KMS-11 (cell line): ENCODE results near the gene METTL23.

Experiments
- H2AFZ ChIP-seq: fragments of 200-600 bp; sonication (generic); 2 replicates; pipeline ENCODE4 v1.6.1; 2016; ENCODE audit warnings: antibody characterized with exemption, mixed run types, low read depth
- H3K27ac ChIP-seq: fragments of 200-600 bp; sonication (generic); 2 replicates; pipeline ENCODE4 v1.6.1; 2016; ENCODE audit warnings: mild to moderate bottlenecking, mixed run types
- H3K27me3 ChIP-seq: fragments of 200-600 bp; sonication (generic); 2 replicates; pipeline ENCODE4 v1.6.1; 2017; ENCODE audit warnings: mild to moderate bottlenecking, low read depth, mixed run types, moderate library complexity; ENCODE audit not compliant: insufficient read depth
- H3K36me3 ChIP-seq: fragments of 200-600 bp; sonication (generic); 2 replicates; pipeline ENCODE4 v1.6.1; 2017; ENCODE audit warnings: mild to moderate bottlenecking, mixed run types; ENCODE audit not compliant: insufficient read depth
- H3K4me1 ChIP-seq: fragments of 200-600 bp; sonication (generic); 2 replicates; pipeline ENCODE4 v1.6.1; 2016; ENCODE audit warnings: mild to moderate bottlenecking, low read depth, mixed run types; ENCODE audit not compliant: poor library complexity, severe bottlenecking
- H3K4me2 ChIP-seq: fragments of 200-600 bp; sonication (generic); 2 replicates; pipeline ENCODE4 v1.7.0; 2016; ENCODE audit warnings: mild to moderate bottlenecking, mixed run types
- H3K4me3 ChIP-seq: fragments of 200-600 bp; sonication (generic); IDR thresholded peaks from 2 replicates; pipeline ENCODE4 v1.6.1; 2017; ENCODE audit warnings: low read depth, low read length, mixed read lengths; ENCODE audit not compliant: insufficient read depth
- H3K79me2 ChIP-seq: fragments of 200-600 bp; sonication (generic); 2 replicates; pipeline ENCODE4 v1.6.1; 2016; ENCODE audit warnings: low read depth, mixed run types; ENCODE audit not compliant: insufficient read depth
- H3K9ac ChIP-seq: fragments of 200-600 bp; sonication (generic); 2 replicates; pipeline ENCODE4 v1.6.1; 2016; ENCODE audit warnings: mild to moderate bottlenecking, mixed run types
- H4K20me1 ChIP-seq: fragments of 200-600 bp; sonication (generic); 2 replicates; pipeline ENCODE4 v1.6.1; 2016; ENCODE audit warnings: mild to moderate bottlenecking, mixed run types; ENCODE audit not compliant: insufficient read depth
- TF ChIP-seq, protein P1 (sequence below): fragments of 200-600 bp; sonication (generic); conservative IDR thresholded peaks from 2 replicates; pipeline ENCODE4 v1.6.1; 2017; ENCODE audit warnings: low read depth, mild to moderate bottlenecking, antibody characterized with exemption, low read length, moderate library complexity, mixed read lengths

The METTL23 gene

GRCh38 chr17:76702941-76703637, 23.6 kb upstream of the METTL23 start:
- H3K79me2 ChIP-seq = no peaks in the 10 kb centered on the region

DNA sequence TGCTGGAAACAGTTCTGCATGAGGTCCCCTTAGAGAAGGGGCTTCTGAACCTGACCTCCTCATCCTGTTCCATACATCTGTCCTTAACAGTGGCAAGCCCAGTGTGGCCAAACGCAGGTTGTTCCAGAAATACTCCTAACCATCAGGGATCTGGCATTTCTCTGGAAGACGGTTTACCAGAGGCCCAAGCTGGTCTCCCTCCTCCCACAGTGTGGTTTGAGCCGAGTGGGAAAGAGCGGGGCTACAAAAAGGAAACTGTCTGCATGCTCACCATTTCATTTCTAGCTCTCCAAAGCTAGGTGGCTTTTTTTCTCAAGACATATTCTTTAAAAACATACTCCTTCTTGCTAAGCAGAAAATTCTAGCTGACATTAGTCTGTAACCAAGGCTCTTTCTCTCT, 21.8 kb upstream of the METTL23 start:
- Histone ChIP-seq H3K36me3 (no peaks in the 10 kb centered on the region), H3K4me2 (no peak overlapping the region), H4K20me1 (no peaks in the 10 kb centered on the region), H3K9ac (no peak overlapping the region), H3K4me3 (no peak overlapping the region), H3K27me3 (no peaks in the 10 kb centered on the region), H3K79me2 (no peaks in the 10 kb centered on the region), H3K4me1 (no peaks in the 10 kb centered on the region), H3K27ac (no peak overlapping the region), H2AFZ (no peak overlapping the region)
- TF ChIP-seq, protein P1, sequence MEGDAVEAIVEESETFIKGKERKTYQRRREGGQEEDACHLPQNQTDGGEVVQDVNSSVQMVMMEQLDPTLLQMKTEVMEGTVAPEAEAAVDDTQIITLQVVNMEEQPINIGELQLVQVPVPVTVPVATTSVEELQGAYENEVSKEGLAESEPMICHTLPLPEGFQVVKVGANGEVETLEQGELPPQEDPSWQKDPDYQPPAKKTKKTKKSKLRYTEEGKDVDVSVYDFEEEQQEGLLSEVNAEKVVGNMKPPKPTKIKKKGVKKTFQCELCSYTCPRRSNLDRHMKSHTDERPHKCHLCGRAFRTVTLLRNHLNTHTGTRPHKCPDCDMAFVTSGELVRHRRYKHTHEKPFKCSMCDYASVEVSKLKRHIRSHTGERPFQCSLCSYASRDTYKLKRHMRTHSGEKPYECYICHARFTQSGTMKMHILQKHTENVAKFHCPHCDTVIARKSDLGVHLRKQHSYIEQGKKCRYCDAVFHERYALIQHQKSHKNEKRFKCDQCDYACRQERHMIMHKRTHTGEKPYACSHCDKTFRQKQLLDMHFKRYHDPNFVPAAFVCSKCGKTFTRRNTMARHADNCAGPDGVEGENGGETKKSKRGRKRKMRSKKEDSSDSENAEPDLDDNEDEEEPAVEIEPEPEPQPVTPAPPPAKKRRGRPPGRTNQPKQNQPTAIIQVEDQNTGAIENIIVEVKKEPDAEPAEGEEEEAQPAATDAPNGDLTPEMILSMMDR = no peak

More at GRCh38 chr17:76702941-76703637, 23.6 kb upstream of the METTL23 start:
- no peaks in the 10 kb centered on the region for H3K36me3 ChIP-seq
- H2AFZ ChIP-seq = no peak overlapping the region
- H3K4me1 ChIP-seq = no peaks in the 10 kb centered on the region
- H4K20me1 ChIP-seq = no peaks in the 10 kb centered on the region
- H3K9ac ChIP-seq = no peak overlapping the region
- TF ChIP-seq, protein P1 = no peak
- H3K4me3 ChIP-seq = no peak overlapping the region
- no peak overlapping the region for H3K4me2 ChIP-seq
- H3K27me3 ChIP-seq = no peaks in the 10 kb centered on the region
- H3K27ac ChIP-seq = no peak overlapping the region

DNA sequence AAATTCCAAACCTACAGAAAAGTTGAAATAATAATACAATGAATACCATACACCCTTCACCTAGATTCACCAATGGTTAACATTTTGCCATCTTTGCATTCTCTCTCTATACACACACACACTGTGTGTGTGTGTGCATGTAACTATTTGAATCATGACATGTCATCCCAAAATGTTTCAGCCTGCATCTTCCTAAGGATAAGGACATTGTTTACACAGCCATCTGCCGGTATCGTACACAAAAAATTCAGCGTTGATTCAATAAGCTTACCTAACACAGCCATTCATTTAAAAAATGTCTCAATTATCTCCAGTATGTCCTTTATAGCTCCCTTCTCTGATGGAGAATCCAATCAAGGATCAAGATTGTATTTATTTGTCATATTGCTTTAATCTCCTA, 19.8 kb upstream of the METTL23 start:
- Histone ChIP-seq H3K27me3 (peaks cover 4% of the 10 kb centered on the region; the same call in 1 of the 2 replicates), H3K4me3 (no peak overlapping the region), H3K36me3 (no peaks in the 10 kb centered on the region), H3K9ac (no peak overlapping the region), H3K79me2 (no peaks in the 10 kb centered on the region), H2AFZ (no peak overlapping the region), H3K4me1 (no peaks in the 10 kb centered on the region), H4K20me1 (no peaks in the 10 kb centered on the region), H3K4me2 (no peak overlapping the region), H3K27ac (no peak overlapping the region)
- TF ChIP-seq, protein P1 = no peak

DNA sequence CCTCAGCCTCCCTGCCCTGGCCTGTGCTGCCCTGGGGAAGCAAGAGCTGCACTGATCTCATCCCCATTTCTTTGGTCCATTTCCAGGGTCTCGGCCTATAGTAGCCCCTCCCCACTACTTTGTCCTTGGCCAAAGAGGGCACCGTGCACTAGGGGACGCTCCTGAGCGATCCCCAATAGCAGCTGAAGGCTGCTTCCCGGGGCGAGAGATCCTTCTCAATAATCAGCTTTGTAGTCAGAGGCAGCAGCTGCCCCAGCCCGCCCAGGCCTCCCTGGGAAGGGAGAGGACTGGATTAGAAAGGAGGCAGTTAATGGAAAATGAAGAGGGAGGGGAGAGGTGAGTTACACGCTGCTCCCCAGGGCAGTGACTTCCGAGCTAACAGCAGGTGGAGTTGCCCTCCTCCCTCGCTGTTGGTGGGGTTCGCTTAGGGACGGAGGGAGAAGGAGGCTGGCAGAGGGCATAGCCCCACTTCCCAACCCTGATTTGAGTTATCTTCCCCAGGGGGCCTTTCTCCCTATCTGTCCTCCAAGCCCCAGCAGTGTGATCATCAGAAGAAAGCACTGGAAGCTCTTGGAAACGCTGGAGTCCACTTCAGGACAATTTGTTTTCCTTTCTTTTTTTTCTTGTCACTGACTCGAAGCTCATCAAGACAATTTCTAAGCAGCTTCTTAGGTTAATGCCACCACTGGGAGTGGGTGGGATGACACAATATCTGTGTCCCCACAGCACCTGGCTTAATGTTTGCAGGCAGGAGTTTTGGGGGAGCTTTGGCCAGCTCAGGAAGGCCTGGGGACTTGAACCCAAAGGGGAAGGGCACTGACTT, 18.4 kb upstream of the METTL23 start:
- Histone ChIP-seq H3K4me3 (no peak overlapping the region), H3K27me3 (peaks cover 4% of the 10 kb centered on the region; the same call in 1 of the 2 replicates), H3K4me2 (no peak overlapping the region), H3K4me1 (no peaks in the 10 kb centered on the region), H3K9ac (no peak overlapping the region), H3K27ac (no peak overlapping the region), H3K36me3 (no peaks in the 10 kb centered on the region), H3K79me2 (no peaks in the 10 kb centered on the region), H4K20me1 (no peaks in the 10 kb centered on the region), H2AFZ (no peak overlapping the region)
- TF ChIP-seq, protein P1 = no peak
